HG03342 (cell line): Measurements from ENCODE around the gene SLC22A6.

Source experiments
- ATAC-seq: cut with Tn5 transposase; IDR thresholded peaks from one replicate; pipeline ENCODE4 v1.9.1; 2021; ENCODE audit warnings: mild to moderate bottlenecking, moderate library complexity; ENCODE audit not compliant: unreplicated experiment

SLC22A6 gene

GRCh38 chr11:62984451-62984991, at the start of gene SLC22A6:
Gene SLC22A6, minus strand, starts transcription at chr11:62984967. Its CDS starts 277 bp downstream, at chr11:62984690.
- ATAC-seq, result no peak

GRCh38 chr11:63032457-63032856, 47.7 kb upstream of the SLC22A6 start:
- no peak for ATAC-seq

GRCh38 chr11:63023841-63024648, 39.3 kb upstream of the SLC22A6 start:
- no peak for ATAC-seq

GRCh38 chr11:63023222-63023814, 38.6 kb upstream of the SLC22A6 start:
- no peak for ATAC-seq

GRCh38 chr11:63022441-63022840, 37.7 kb upstream of the SLC22A6 start:
- ATAC-seq, result no peak

GRCh38 chr11:63020671-63021291, 36.0 kb upstream of the SLC22A6 start:
- ATAC-seq, result no peak

- ATAC-seq, result no peak
Measured at GRCh38 chr11:63019506-63019905, 34.7 kb upstream of the SLC22A6 start.

- ATAC-seq, result no peak
Measured at GRCh38 chr11:63017306-63017974, 32.7 kb upstream of the SLC22A6 start.

- ATAC-seq, result no peak
Measured at GRCh38 chr11:63015521-63016215, 30.9 kb upstream of the SLC22A6 start, which contains the start of gene SLC22A8. Gene SLC22A8, minus strand, starts transcription at chr11:63015841. Its CDS starts 883 bp downstream, at chr11:63014958.

- no peak for ATAC-seq
Measured at GRCh38 chr11:63014408-63015055, 29.8 kb upstream of the SLC22A6 start.

- no peak for ATAC-seq
Measured at GRCh38 chr11:63012839-63013238, 28.1 kb upstream of the SLC22A6 start.

GRCh38 chr11:63012430-63012829, 27.7 kb upstream of the SLC22A6 start:
- ATAC-seq, result no peak

- ATAC-seq, result no peak
Measured at GRCh38 chr11:63010934-63011439, 26.2 kb upstream of the SLC22A6 start.

- no peak for ATAC-seq
Measured at GRCh38 chr11:63007920-63008319, 23.2 kb upstream of the SLC22A6 start.

- no peak for ATAC-seq
Measured at GRCh38 chr11:63001456-63001855, 16.7 kb upstream of the SLC22A6 start.

GRCh38 chr11:62999649-63000048, 14.9 kb upstream of the SLC22A6 start:
- ATAC-seq, result no peak

- no peak for ATAC-seq
Measured at GRCh38 chr11:62999156-62999555, 14.4 kb upstream of the SLC22A6 start.

- ATAC-seq, result no peak
Measured at GRCh38 chr11:62996271-62996670, 11.5 kb upstream of the SLC22A6 start.

GRCh38 chr11:62994775-62995174, 10.0 kb upstream of the SLC22A6 start:
- no peak for ATAC-seq

- no peak for ATAC-seq
Measured at GRCh38 chr11:62988276-62988675, 3.5 kb upstream of the SLC22A6 start.
